Cardiac fibroblast (primary cell): ENCODE measurements around the gene LBHD1.

Source experiments
- DNase-seq, 2 donors: peaks; one replicate each; pipeline versions ENCODE4 v3.0.0 to v3.0.0-alpha.2; 2010; ENCODE audit warnings: low read depth in 2 of 2
- H3K4me3 ChIP-seq, 2 donors: replicated peaks in 1 of 2; 1 replicate in 1 of 2; 2 replicates in 1 of 2; pipeline ENCODE4 v1.5.1; 2011; ENCODE audit warnings: low read depth in 2 of 2, low read length in 2 of 2, mild to moderate bottlenecking in 2 of 2, moderate library complexity in 1 of 2
- CTCF ChIP-seq: IDR thresholded peaks from one replicate; pipeline ENCODE4 v1.5.1; 2011; ENCODE audit warnings: low read depth, mild to moderate bottlenecking, low read length, inconsistent platforms

LBHD1 gene

GRCh38 chr11:62671236-62671607 lies 845 bp downstream of the LBHD1 start:
- no peak for DNase-seq
- TF ChIP-seq CTCF, result no peak
- peak overlapping the region; percentile 76 to 83 for H3K4me3 ChIP-seq

GRCh38 chr11:62669420-62670161 lies 2.5 kb downstream of the LBHD1 start:
- no peak overlapping the region for H3K4me3 ChIP-seq
- TF ChIP-seq CTCF, result no peak
- DNase-seq, result no peak

- no peak for TF ChIP-seq CTCF
- H3K4me3 ChIP-seq, result no peak overlapping the region
- no peak for DNase-seq
These were observed 4.6 kb downstream of the LBHD1 start for GRCh38 chr11:62667460-62667859.

GRCh38 chr11:62666259-62666926 lies 5.7 kb downstream of the LBHD1 start:
- TF ChIP-seq CTCF, result no peak
- DNase-seq, result no peak
- peak overlapping the region; percentile 60 to 84 for H3K4me3 ChIP-seq

- H3K4me3 ChIP-seq, result peak overlapping the region; percentile 60 to 84
- no peak for TF ChIP-seq CTCF
- peak; percentile 66 to 75 for DNase-seq
These were observed 6.3 kb downstream of the LBHD1 start for GRCh38 chr11:62665599-62666258.

- DNase-seq, result peak; percentile 93 to 96
- no peak for TF ChIP-seq CTCF
- peak within 1 kb of the TSS; percentile 60 to 84 for H3K4me3 ChIP-seq
These were observed 6.9 kb downstream of the LBHD1 start, which contains the start of the genes C11orf98 and CSKMT for GRCh38 chr11:62665075-62665598. TSS of gene C11orf98 (minus strand) at chr11:62665210. CDS start at chr11:62665169, 41 bp downstream. TSS of gene CSKMT (plus strand) at chr11:62665312. CDS start at chr11:62665880, 568 bp downstream.
